HT-29 (cell line): ENCODE data around the gene SH3GL3. TPM values are rescaled to one million over a fixed set of nuclear protein-coding genes. Genes with fewer than 3 reads are reported as not detected.

ENCODE experiments used
- DNase-seq: peaks from one replicate; pipeline ENCODE4 v3.0.0-alpha.2; 2015; ENCODE audit warnings: low spot score
- total RNA-seq: library from RNA; depleted of rRNA; stranded (reverse); fragments of >200 nt; shearing (Covaris generic); gene quantifications from 2 replicates; pipeline ENCODE4 v1.2.3, GENCODE V29; 2014

Gene SH3GL3
- total RNA-seq, 1 experiment from 2014 or later: not detected

DNA sequence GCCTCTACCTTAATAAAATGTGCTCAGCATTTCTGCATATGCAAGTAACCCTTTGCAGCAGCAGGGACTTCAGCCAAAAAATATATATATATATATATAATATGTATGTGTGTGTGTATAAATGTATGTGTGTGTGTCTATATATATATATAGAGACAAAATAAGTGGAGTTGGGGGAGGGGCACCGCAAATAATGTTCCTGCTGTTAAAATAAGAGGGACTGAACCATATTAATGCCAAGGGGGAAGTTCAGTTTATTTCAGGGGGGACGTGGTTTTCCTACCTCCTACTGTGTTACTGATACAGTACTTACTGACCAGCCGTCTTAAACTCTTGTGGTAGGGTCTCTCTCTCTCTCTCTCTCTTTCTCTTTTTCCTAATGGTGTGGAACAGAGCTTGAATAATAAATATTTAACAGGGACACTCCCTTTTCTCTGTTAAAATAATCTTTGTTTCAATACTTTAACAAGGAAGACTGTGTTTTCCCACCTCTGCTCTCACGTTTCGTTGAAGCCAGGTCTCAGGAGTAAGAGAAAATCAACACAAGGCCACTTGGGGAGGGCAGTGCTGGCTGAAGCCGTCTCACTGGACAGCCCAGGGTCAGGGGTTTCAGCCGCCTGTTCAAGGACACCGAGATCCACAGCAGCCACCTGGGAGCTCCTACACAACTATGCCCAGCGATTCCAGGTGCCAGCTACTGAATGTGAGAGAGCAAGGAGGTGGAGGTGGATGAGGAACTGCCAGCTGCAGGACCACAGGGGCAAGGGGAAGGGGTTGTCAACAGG is 164.0 kb downstream of the SH3GL3 start:
- DNase-seq: no peak

DNA sequence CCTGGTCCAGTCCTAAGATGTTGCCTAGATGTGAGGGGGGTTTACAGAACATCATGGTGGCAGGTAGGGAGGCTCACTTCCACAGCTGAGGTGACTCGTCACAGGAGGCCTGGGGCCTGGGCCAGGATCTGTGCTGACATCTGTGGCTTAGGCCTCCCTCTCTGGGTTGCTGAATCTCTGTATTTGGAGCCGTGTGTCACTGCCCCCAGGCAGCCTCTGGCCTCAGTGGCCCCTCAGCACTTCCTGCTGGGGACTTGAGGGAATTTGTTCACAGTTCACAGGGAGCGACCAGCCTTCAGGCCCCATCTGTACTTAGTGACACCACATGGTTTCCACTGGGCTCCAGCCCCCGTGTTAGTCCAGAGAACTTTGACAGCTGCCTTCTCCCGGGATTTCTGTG is 165.1 kb downstream of the SH3GL3 start:
- no peak for DNase-seq

DNA sequence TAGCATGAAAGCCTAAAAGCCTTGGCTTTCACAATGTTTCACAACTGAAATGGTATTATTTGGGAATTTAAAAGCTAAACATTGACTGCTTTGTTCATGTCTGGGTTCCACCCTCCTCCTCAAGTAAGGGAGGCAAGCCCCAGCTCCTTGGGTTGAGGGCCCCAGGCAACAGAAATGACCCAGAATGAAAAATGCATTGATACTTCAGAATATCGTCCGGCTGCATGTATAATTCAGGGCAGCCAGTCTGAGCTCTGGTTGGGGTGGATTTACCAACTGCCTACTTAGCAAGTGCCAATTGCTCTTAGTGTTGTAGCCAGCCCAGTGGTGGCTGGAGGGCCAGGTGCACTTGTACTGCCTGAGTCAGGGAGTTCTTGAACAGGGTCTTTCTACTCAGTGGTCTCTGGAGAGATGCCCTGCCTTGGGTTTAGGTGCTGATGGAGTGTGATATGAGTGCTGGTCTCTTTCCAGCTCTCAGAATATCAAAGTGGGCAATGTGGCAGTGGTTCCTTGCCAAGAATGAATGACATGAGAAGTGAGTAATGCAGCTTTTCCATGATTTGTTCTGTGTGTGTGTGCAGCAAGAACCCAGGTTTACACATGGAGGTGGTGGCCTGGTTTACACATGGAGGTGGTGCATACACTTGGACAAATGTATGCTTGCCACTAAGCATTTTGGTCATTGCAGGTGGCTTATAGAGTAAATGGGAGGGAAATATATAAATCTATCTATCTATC is 165.9 kb downstream of the SH3GL3 start:
- DNase-seq: no peak

DNA sequence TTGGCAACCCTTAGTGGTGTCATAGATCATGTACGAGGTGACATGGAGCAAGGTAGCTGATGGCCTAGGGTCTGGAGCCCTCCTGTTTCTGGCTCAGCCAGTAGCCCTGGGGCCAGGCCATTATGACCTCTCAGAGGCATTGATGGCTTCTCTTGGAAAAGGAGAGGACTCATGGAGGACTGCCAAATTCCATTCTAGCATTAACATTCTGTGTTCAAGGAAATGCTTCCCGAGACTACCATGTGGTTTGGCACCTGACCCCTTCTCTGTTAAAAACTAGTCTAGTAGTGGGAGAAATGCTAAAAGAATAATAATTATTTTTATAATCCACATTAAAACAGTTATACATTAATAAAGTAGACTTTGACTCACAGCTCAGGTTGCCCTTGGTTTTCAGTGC is 166.6 kb downstream of the SH3GL3 start:
- no peak for DNase-seq

DNA sequence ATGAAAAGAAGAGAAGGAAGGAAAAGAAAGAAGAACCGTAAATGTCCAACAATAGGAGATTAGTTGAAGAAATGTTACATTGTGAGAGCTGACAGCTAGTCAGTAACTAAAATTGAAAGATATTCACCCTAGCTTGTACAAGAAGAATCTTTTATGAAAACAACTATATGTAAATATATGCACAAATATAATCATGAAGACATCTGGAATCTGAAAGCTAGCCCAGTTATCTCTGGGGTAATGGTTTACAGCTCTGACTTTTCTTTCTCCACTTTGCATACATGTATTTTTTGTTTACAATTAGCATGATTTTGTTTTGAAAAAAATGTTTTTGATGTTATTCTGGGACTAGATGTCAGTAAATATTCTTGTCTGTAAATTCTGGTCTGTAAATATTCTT is 169.7 kb downstream of the SH3GL3 start:
- no peak for DNase-seq

DNA sequence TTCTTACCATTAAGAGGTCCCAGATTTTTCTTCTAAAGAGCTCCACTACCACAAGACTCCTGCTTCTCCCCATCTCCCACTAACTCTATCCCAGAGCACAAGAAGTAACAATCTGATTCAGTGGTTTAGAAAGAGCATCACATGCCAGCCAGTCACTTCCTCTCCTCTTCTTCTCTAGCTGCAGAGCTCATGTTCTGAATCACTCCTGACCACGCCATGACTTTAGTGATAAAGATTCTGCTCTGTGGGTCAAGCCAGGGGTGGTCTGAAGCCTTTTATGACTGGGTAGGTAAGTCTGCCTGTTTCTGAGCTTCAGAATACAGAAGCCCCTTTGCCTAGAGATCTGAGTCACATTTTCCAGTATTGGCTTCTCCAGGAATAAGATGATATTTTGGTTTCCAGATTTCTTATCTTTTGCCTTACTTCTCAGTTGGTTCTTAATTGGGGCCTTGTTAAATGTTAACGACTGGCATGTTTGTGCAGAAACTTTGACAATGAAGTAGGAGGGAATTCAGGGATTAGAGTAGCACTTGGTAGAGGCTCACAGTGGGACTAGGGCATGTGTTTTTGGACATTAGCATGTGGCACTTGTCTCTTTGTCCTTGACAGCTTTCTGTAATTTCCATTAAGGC is 179.1 kb downstream of the SH3GL3 start:
- DNase-seq: no peak

DNA sequence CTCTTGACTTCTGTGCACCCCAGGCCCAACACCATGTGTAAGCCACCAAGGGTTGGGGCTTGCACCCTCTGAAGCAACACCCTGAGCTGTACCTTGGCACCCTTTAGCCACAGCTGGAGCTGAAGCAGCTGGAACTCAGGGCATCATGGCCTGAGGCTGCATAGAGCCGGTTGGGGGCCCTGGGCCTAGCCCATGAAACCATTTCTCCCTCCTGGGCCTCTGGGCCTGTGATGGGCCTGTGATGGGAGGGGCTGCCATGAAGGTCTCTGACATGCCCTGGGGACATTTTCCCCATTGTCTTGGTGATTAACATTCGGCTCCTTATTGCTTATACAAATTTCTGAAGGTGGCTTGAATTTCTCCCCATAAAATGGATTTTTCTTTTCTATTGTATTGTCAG is 184.4 kb downstream of the SH3GL3 start:
- DNase-seq: no peak

DNA sequence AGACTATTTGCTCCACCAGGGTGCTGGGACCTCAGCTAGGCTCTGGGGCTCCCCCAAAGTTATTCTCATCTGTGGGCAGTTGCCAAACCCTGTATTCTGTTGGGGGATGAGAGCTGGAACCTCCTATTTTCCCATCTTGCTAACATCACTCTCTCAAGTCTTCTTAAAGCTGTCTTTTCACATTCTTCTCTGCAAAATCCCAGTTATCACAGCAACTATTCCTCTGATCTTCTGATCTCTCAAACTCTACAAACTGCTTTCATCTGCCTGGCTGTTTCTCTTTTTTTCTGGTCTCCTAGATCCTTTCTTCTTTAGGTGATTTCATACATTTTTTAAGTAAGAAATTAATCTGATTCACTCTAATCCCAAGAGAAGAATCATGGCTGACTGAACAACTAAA is 196.1 kb downstream of the SH3GL3 start:
- no peak for DNase-seq

DNA sequence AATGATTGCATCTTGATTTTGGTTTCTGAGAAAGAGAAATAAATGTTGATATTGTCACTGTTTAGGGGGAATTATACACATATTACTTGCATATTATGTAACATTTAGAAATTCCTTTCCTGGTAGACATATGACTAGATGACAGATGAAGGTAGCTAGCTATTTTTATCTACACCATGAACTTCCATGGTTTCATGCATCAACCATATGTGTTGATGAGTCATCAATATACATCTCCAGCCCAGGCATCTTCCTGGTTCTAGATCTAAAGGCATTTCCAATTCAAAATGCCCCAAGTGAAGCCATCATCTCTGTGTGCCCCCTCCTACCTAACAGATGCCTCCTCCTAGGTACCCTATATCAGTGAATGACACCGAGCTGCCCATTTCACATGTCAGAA is 197.3 kb downstream of the SH3GL3 start:
- no peak for DNase-seq

DNA sequence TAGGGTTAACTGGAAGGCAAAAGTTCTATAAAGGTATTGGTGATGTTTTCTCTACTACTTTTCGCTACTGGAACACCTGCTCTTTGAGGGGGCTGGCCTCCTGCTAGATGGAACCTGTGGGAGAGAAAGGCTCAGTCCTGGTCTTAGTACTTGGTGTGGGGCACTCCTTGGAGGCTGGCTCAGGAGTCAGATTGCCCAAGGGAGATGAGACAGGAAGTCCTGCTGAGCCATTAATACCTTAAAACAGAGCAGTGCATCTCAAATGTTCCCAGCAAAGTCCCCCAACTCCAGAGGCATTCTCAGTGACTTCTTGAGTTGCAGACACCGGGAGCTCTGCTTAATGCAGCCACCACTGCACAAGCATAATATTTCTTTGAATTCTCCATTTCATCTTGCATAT is 203.7 kb downstream of the SH3GL3 start:
- no peak for DNase-seq

DNA sequence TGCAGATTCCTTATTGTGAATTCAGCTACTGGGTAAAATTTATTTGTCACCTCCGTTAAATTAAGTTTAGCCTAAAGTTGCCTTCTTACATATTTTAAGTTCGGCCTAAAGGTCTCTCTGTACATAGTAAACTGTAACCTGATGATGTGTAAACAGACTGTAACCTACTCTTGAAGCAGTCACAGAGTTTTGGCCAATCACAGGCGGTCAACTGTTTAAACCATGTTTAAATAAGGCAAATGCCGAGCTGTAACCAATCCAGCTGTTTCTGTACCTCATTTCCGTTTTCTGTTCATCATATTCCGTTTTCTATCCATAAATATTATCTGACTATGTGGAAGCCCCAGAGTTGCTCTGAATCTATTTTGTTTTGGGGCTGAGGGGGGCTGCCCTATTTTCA is 204.4 kb downstream of the SH3GL3 start:
- no peak for DNase-seq

DNA sequence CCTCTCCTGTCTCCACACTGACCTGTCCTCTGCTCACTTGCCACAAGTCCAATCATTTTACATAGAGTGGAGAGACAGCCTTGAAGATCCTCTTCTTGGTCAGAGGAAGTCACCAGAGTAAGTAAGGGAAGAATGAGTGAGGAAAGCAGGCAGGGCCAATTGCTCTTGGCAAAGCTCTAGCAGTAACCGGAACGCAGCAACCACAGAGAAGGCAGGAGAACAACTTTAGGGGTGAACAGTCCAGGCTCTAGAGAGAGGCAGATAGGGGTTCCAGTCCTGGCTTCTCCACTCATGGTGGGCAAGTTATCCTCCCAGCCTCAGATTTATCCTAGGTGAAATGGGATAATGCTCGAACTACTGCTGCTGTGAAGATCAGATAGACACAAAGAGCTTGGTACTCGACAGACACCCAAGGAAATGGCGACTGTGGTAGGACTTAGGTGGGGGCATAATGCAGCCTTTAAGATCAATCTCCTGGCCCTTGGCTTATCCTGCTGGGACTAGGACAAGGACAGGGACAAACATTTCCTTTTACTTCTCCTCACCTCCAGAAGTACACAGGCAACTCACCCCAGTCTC is 205.6 kb downstream of the SH3GL3 start:
- DNase-seq: no peak

DNA sequence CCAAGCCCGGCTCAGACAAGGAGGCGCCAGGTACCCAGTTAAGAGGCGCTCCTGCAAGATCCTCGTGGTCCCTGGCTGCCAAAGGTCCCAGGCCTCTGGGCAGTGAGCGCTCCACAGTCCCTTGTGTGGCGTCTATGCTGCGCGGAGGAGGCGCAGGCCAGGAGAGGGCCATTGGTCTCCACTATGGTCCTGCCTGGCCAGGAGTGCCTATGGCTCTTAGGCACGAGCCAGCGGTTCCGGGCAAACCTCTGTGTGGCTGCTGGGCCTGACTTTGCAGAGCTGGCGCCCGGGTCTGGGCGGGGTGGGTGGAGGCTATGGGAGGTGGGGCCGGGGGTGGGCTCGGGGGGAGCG is 206.1 kb downstream of the SH3GL3 start:
- DNase-seq: no peak

DNA sequence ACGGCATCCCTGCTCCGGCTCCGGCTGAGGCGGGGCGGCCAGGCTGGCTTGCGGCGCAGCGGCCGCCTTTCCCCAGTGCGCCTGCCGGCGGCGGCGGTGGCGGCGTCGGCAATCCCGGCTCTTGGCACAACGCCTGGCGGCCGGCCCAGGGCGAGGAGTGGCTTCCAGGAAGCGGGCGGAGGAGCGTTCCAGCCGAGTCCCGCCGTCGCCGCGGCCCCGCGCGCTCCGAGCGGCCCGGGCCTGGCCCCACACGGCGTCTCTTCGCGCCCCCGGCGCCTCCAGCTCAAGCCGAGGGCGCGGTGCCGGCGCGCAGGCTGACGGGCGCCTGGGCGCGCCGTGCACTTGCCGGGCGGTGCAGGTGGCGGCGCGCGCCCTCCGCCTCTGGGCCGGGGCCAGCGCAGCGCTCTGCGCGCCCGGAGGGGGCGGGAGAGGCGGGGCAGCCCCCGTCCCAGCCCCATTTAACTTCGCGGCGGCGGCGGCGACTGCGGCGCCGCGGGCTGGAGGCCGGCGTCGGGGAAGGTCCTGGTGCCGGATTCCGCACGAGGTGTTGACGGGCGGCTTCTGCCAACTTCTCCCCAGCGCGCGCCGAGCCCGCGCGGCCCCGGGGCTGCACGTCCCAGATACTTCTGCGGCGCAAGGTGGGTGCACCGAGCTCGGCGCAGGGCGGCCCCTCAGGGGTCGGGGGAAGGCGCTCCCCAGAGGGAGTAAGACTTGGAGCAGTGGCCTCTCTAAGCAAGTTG is 206.7 kb downstream of the SH3GL3 start, which contains the start of gene ADAMTSL3:
TSS of gene ADAMTSL3 (plus strand) at position 485 of the 740 bp plus-strand sequence. CDS start 1,639 bp downstream, outside the sequence.
- DNase-seq: no peak

DNA sequence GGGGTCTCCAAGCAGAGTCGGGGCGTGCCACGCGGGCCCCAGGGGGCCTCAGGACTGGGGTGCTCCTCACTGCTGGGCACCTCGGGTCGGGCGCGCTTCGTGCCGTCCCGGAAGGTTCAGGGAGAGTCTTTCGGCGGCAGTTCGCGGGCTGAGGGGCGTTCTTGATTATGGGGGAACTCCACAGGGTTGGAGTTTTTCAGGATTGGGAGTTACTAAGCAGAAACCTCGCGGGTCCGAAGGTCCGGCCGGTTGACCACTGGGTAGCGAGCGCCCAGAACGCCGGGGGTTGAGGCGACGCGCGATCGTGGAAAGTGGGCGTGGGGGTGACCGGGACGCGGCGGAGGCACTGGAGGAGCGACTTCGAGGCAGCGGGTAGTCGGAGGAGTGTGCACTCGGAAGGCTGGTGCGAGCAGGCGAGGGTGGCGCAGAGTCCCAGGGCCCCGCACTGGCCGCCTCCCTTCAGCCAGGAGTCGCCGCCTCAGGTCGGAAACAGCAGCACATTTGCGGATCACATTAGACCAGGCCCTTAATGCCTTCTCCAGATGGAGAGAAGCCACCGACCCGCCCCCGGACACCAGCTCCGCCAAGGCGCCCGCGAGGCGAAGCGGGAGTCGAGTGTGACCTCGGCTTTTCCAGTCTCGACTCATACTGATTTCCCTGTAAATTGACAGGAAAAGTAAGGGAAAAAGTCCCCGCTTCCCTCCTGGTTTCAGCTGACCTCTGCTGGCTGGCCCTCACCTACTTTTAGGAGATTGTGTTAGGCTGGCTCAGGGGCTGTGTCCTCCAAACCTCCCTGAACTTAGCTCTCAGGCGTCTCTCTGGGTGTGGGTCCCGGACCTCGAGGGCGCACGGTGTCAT is 207.5 kb downstream of the SH3GL3 start:
- no peak for DNase-seq

DNA sequence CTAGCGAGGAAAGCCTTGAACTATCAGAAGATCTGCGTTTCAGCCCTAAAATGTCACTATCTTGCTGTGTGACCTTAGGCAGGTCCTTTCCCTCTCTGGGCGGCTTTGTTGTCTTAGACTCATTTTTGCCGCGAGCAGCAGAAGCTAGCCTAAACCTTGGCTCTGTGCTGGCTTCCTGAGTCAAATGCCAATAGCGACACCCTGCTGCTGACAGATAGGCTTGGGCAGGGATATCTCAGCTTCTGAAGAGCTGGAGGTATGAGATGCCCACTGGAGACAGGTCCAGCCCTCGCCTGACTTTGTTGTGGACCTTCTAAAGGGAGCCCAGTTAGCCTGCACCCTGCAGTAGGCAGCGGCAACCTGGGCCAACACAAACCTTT is 208.1 kb downstream of the SH3GL3 start:
- no peak for DNase-seq

DNA sequence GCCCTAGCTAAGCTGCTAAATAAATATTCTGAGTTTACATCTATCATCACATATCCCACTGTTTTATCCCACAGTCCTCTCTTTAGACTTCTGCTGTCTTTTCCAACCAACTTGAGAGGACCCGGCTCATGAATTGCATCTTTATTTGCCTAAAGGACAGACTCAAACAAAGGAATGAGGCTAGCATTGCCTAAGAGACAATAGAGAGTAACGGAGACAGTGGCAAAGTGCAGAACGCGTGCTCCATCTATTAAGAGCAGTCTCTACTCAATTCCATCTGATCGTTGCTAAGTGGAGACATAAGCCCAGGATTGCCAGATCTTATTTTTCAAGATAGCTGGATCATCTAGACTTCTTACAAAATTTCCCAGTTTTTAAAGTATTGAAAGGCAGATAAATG is 209.1 kb downstream of the SH3GL3 start:
- DNase-seq: no peak

DNA sequence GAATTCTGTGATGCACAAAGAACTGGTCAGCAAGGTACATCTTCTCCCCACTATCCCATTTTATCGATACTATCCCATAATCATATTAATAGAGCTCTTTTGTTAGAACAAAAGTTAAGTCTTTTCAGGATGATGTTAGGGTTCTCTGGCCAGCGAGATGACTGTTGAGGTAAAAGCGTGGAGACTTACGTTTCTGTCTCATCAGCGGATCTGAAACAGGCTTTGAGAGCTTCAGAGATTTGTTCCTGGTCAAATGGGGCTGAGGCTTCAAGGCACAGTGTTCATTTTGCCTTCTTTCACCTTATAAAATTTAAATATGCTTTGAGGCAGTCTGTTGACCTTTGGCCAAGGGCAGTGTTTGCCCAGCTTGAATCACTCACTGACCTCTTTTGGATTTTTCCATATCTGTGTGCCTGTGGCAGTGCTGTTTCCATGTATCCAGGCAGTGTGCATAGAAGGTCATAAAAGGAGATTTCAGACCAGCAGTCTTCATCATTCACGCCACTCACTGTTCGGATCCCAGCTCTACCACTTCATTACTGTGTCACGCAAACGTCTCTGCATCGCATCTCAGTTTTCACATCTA is 209.9 kb downstream of the SH3GL3 start:
- no peak for DNase-seq

DNA sequence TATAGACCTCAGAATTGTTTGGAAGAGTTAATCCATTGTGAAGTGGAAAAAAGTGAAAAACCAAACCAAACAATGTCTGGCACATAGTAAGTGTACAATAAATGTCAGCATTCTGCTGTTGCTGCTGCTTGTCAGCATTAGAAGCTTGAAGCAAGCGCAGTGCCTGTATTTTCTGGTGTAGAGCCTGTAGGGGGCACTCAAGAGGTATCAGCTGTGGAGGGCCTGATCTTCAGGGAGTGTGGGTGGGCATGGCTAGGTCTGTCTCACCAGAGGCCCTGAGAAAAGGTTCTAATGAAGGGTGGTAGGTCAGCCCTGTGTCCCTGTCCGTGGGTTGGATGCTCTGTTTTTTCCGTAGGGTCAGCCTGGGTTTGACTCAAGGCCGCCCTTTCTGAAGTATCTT is 210.4 kb downstream of the SH3GL3 start:
- DNase-seq: no peak
